Fibroblast of skin of abdomen (primary cell): Measurements from ENCODE around the gene WDR27. TPM values are rescaled to one million over a fixed set of nuclear protein-coding genes. Genes with fewer than 3 reads are reported as not detected.

Experiments used
- DNase-seq: peaks from one replicate; pipeline ENCODE4 v3.0.0-alpha.2; 2013
- polyA plus RNA-seq, 2 experiments: library from polyadenylated mRNA; unstranded; fragments of 120-200 nt; gene quantifications; one replicate each; pipeline ENCODE4 v1.2.1, GENCODE V29; 2013; ENCODE audit not compliant: insufficient read length in 2 of 2

WDR27 gene
- 24.3 TPM for polyA plus RNA-seq (2013, experiment 1 of 2; ENCODE audit: insufficient read length)
- 22.7 TPM for polyA plus RNA-seq (2013, experiment 2 of 2; ENCODE audit: insufficient read length)

- peak; percentile 96 for DNase-seq
These were observed at the start of gene WDR27, which contains the start of gene C6orf120 for GRCh38 chr6:169701954-169702839. WDR27 (minus strand) TSS chr6:169702029; CDS start chr6:169689005, 13,024 bp downstream. C6orf120 (plus strand) TSS chr6:169702126; CDS start chr6:169702460, 334 bp downstream.

- no peak for DNase-seq
These were observed 44.7 kb upstream of the WDR27 start for GRCh38 chr6:169746556-169746955.

GRCh38 chr6:169745405-169745804, 43.6 kb upstream of the WDR27 start:
- no peak for DNase-seq

GRCh38 chr6:169741344-169741743, 39.5 kb upstream of the WDR27 start:
- DNase-seq: no peak

GRCh38 chr6:169738976-169739529, 37.2 kb upstream of the WDR27 start:
- DNase-seq: peak; percentile 3

GRCh38 chr6:169738204-169738975, 36.6 kb upstream of the WDR27 start:
- peak; percentile 1 for DNase-seq

GRCh38 chr6:169729961-169730360, 28.1 kb upstream of the WDR27 start:
- no peak for DNase-seq

- DNase-seq: no peak
These were observed 25.1 kb upstream of the WDR27 start for GRCh38 chr6:169726963-169727362.

- no peak for DNase-seq
These were observed 24.2 kb upstream of the WDR27 start for GRCh38 chr6:169726049-169726400.

GRCh38 chr6:169725125-169726048, 23.6 kb upstream of the WDR27 start:
- DNase-seq: peak; percentile 22

- peak; percentile 43 for DNase-seq
These were observed 22.8 kb upstream of the WDR27 start, which contains the start of gene PHF10 for GRCh38 chr6:169724494-169725124. PHF10 (minus strand) TSS chr6:169724500; CDS start chr6:169723931, 569 bp downstream.

- DNase-seq: peak; percentile 31
These were observed 22.2 kb upstream of the WDR27 start for GRCh38 chr6:169723991-169724493.

- DNase-seq: peak; percentile 64
These were observed 21.5 kb upstream of the WDR27 start for GRCh38 chr6:169723200-169723909.

GRCh38 chr6:169722362-169723199, 20.8 kb upstream of the WDR27 start:
- DNase-seq: peak; percentile 58

GRCh38 chr6:169720207-169720855, 18.5 kb upstream of the WDR27 start:
- DNase-seq: no peak

GRCh38 chr6:169719117-169719516, 17.3 kb upstream of the WDR27 start:
- DNase-seq: no peak

- DNase-seq: no peak
These were observed 12.8 kb upstream of the WDR27 start for GRCh38 chr6:169714595-169714994.

GRCh38 chr6:169714178-169714577, 12.3 kb upstream of the WDR27 start:
- DNase-seq: no peak

GRCh38 chr6:169710009-169710408, 8.2 kb upstream of the WDR27 start:
- no peak for DNase-seq
